ENCODE results near the gene RPL36AL.

The RPL36AL gene

GRCh38 chr14:49581209-49582112, 39.0 kb downstream of the RPL36AL start:
- TF ChIP-seq ZNF274 (IDR thresholded peaks at IDR 0.05; ENCODE audit: low read depth, low read length): no peak
- H3K4me3 ChIP-seq (ENCODE audit: low read length): no peak overlapping the region

DNA sequence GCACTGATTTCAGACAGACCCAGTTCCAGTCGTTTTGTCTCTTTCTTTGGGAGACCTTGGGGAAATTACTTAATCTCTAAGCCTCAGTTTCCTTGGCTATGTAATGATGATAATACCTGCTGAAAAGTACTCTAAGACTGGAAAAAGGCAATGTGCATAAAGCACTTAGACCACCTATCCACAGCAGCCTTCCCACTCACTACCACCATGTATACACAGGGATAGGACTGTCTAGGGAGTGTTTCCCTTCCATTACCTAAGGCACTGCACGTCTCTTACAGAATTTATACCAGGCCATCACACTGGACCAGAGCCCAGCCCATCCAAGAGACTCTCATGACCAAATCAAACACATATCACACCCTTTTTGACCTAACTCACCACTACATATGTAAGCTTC, 40.6 kb downstream of the RPL36AL start:
- no peak overlapping the region for H3K4me3 ChIP-seq (ENCODE audit: low read length)
- TF ChIP-seq ZNF274 (IDR thresholded peaks at IDR 0.05; ENCODE audit: low read depth, low read length): no peak

DNA sequence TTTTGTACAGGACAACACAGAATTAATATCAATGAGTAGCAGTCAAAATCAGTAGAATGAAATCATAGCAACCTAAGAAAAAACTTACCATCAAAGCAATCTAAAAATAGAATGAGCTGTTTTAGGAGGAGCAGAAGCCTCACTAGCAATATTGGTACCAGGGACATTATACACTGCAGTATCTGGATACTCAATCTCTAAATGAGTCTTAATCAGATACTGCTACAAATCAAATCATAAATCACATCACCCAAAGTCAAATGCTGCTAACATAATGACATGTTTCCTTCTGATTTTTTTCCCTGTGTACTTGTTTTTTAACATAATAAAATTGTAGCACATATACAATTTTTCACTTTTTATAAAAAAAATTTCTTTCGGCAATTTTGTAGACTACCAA, 42.3 kb downstream of the RPL36AL start:
- TF ChIP-seq ZNF274 (IDR thresholded peaks at IDR 0.05; ENCODE audit: low read depth, low read length): no peak
- H3K4me3 ChIP-seq (ENCODE audit: low read length): no peak overlapping the region

GRCh38 chr14:49574038-49574437, 46.4 kb downstream of the RPL36AL start:
- no peak overlapping the region for H3K4me3 ChIP-seq (ENCODE audit: low read length)
- TF ChIP-seq ZNF274 (IDR thresholded peaks at IDR 0.05; ENCODE audit: low read depth, low read length): no peak

DNA sequence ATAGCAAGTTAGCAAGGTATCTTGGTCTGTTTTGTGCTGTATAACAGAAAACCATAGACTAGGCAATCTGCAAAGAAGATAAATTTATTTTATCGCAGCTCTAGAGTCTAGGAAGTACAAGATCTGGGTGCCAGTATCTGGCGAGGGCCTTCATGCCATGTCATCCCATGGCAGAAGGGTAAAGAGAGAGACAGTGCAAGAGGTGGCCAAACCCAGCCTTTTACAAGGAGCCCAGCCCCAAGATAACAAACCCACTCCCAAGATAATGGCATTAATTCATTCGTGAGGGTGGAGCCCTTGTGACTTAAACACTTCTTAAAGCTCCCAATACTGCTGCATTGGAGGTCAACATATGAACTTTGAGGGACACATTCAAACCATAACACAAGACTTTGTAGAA, 51.1 kb downstream of the RPL36AL start:
- TF ChIP-seq ZNF274 (IDR thresholded peaks at IDR 0.05; ENCODE audit: low read depth, low read length): no peak
- H3K4me3 ChIP-seq (ENCODE audit: low read length): no peak overlapping the region

Measured in GM08714 (cell line).